GM12878 (cell line): Measurements from ENCODE around the gene TTC39A.

Experiments used
- BRCA1 ChIP-seq: IDR thresholded peaks from 2 replicates; pipeline ENCODE4 v1.6.1; 2011; ENCODE audit warnings: low read depth, low read length, improper control_type of control experiment
- CBFB ChIP-seq: IDR thresholded peaks from 2 replicates; pipeline ENCODE4 v1.6.1; 2016; ENCODE audit warnings: antibody characterized with exemption, low read depth
- CTCF ChIP-seq, 3 experiments: IDR thresholded peaks in 2 of 3; conservative IDR thresholded peaks in 1 of 3; 2 replicates each; pipeline ENCODE4 v1.5.1; 2011; ENCODE audit warnings: low read depth in 3 of 3, low read length in 3 of 3, mild to moderate bottlenecking in 3 of 3, control low read depth in 2 of 3, moderate library complexity in 2 of 3, inconsistent platforms in 1 of 3, mixed read lengths in 1 of 3; ENCODE audit not compliant: control insufficient read depth in 2 of 3, insufficient read depth in 1 of 3; ENCODE audit errors: extremely low read depth in 1 of 3
- E2F4 ChIP-seq: IDR thresholded peaks from 2 replicates; pipeline ENCODE4 v1.6.1; 2012; ENCODE audit warnings: low read depth, low read length, improper control_type of control experiment
- MTA3 ChIP-seq: IDR thresholded peaks from 2 replicates; pipeline ENCODE4 v1.6.1; 2012; ENCODE audit warnings: low read length, inconsistent platforms, borderline replicate concordance
- NFIC ChIP-seq: IDR thresholded peaks from 2 replicates; pipeline ENCODE4 v1.6.1; 2012; ENCODE audit warnings: low read depth, mild to moderate bottlenecking, inconsistent platforms, low read length, moderate library complexity
- RAD21 ChIP-seq: IDR thresholded peaks from 2 replicates; pipeline ENCODE4 v1.6.1; 2011; ENCODE audit warnings: mild to moderate bottlenecking, low read depth, low read length, moderate library complexity; ENCODE audit not compliant: insufficient read depth
- SMC3 ChIP-seq: IDR thresholded peaks from 2 replicates; pipeline ENCODE4 v1.6.1; 2011; ENCODE audit warnings: low read length, improper control_type of control experiment, borderline replicate concordance
- TAF1 ChIP-seq: IDR thresholded peaks from 2 replicates; pipeline ENCODE4 v1.6.1; 2011; ENCODE audit warnings: mild to moderate bottlenecking, low read depth, low read length, borderline replicate concordance

- TF ChIP-seq E2F4 = no peak
- no peak for TF ChIP-seq NFIC
- no peak for TF ChIP-seq RAD21
- TF ChIP-seq TAF1 = no peak
- TF ChIP-seq CTCF (IDR thresholded peaks at IDR 0.05 in 2 of 3, conservative IDR thresholded peaks at IDR 0.05 in 1 of 3; ENCODE audit: control insufficient read depth in 2 of 3, extremely low read depth in 1 of 3, insufficient read depth in 1 of 3, low read depth in 3 of 3, low read length in 3 of 3) = no peak
- no peak for TF ChIP-seq BRCA1
- TF ChIP-seq CBFB = no peak
- no peak for TF ChIP-seq MTA3
- no peak for TF ChIP-seq SMC3
Observed at GRCh38 chr1:51270751-51271150, 59.6 kb downstream of the TTC39A start.
